T-helper 2 cell treated with Interferon-gamma antibody and Interleukin-4, amounts not matched to agents 5 μg/mL and 100 μg/mL, for 36 hours (primary cell): ENCODE data around the gene TLCD3B.

ENCODE experiments used
- DNase-seq: peaks from one replicate; pipeline ENCODE4 v3.0.0; 2021; ENCODE audit warnings: low spot score
- H3K27ac Mint-ChIP-seq: one replicate; pipeline ENCODE4 v1.8.0; 2021; ENCODE audit warnings: mild to moderate bottlenecking, mixed read lengths
- H3K27me3 Mint-ChIP-seq: one replicate; pipeline ENCODE4 v1.8.0; 2021; ENCODE audit warnings: low read depth, mixed read lengths
- H3K36me3 Mint-ChIP-seq: one replicate; pipeline ENCODE4 v1.8.0; 2021; ENCODE audit warnings: low read depth, mixed read lengths
- H3K4me1 Mint-ChIP-seq: one replicate; pipeline ENCODE4 v1.8.0; 2021; ENCODE audit warnings: low read depth, mixed read lengths
- H3K4me3 Mint-ChIP-seq: one replicate; pipeline ENCODE4 v1.8.0; 2022; ENCODE audit warnings: mild to moderate bottlenecking, moderate library complexity, mixed read lengths
- H3K9me3 Mint-ChIP-seq: one replicate; pipeline ENCODE4 v1.8.0; 2021; ENCODE audit warnings: mixed read lengths

Gene TLCD3B

DNA sequence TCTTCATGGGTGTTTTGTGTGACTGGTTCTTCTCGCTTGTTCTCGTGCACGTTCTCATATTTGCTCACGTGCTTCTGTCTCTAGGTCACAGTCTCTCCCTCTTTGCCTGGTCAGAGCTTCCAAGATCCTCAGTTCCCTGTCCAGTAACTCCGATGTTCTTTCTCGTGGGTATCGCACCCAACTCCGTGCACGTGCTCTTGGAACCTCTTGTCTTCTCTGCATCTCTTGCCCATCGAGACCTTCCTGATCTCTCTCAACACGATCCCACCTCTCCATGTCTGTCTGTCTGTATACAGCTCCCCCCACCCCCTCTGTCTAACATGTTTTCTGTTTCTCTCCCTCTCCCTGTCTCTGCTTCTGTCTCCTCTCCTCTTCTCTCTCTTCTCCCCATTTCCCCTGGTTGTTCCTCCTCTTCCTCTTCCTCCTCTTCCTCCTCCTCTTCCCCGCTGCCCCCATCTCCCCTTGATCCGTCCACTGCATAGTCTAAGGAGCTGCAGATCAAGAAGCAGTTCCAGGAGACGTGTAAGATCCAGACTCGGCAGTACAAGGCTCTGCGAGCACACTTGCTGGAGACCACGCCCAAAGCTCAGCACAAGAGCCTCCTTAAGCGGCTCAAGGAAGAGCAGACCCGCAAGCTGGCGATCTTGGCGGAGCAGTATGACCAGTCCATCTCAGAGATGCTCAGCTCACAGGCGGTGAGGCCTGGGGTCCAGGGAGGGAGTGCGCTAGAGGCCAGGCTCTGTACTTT, 41.8 kb downstream of the TLCD3B start:
- Mint-ChIP-seq H3K27ac (peak overlapping the region; percentile 44), H3K36me3 (peaks cover 47% of the 10 kb centered on the region), H3K4me1 (peaks cover 9% of the 10 kb centered on the region), H3K9me3 (no peaks in the 10 kb centered on the region), H3K27me3 (no peaks in the 10 kb centered on the region), H3K4me3 (no peak overlapping the region)
- DNase-seq = no peak

DNA sequence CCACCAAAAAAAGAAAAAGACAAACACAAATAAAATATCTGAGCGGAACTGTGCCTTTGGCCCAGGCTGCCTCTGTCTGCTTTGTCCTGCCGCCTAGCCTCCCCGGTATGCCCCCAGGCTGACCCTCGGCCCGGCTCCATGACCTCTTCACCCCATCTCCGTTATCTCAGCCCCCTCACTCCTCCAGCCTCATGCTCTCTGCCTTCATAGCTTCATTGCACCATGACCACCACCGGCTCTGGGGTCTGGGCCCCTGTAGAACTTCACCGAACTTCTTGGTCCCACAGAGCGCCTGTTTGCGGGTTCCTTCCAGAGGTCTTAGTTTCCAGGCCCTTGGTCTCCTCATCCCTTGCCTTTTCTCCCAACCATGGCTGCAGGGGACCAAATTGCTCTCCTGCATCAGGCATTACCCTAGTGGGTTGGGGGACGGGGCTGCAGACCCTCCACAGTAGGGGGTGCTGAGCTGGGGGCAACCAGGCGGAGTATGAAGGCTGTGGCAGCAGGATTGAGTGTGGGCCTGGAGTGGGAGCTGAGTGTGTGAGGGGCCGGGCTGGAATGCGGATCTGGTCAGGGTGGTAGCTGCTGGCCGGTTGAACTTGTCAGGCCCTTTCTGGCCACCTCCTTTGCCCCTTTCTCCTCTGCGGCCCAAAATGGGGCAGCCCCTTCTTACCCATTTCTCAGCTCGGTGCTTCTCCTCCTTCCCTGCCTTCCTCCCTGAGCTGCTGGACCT, 42.6 kb downstream of the TLCD3B start:
- Mint-ChIP-seq H3K27ac (peak overlapping the region; percentile 44), H3K27me3 (no peaks in the 10 kb centered on the region), H3K36me3 (peaks cover 47% of the 10 kb centered on the region), H3K4me3 (no peak overlapping the region), H3K9me3 (no peaks in the 10 kb centered on the region), H3K4me1 (peaks cover 3% of the 10 kb centered on the region)
- DNase-seq = no peak

DNA sequence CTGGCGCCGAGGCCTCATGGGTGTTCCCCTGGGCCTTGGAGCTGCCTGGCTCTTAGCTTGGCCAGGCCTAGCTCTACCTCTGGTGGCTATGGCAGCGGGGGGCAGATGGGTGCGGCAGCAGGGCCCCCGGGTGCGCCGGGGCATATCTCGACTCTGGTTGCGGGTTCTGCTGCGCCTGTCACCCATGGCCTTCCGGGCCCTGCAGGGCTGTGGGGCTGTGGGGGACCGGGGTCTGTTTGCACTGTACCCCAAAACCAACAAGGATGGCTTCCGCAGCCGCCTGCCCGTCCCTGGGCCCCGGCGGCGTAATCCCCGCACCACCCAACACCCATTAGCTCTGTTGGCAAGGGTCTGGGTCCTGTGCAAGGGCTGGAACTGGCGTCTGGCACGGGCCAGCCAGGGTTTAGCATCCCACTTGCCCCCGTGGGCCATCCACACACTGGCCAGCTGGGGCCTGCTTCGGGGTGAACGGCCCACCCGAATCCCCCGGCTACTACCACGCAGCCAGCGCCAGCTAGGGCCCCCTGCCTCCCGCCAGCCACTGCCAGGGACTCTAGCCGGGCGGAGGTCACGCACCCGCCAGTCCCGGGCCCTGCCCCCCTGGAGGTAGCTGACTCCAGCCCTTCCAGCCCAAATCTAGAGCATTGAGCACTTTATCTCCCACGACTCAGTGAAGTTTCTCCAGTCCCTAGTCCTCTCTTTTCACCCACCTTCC, 43.5 kb downstream of the TLCD3B start:
- no peaks in the 10 kb centered on the region for H3K9me3 Mint-ChIP-seq
- H3K27ac Mint-ChIP-seq = no peak overlapping the region
- no peak overlapping the region for H3K4me3 Mint-ChIP-seq
- H3K27me3 Mint-ChIP-seq = no peaks in the 10 kb centered on the region
- peaks cover 53% of the 10 kb centered on the region for H3K36me3 Mint-ChIP-seq
- no peak for DNase-seq
- peaks cover 3% of the 10 kb centered on the region for H3K4me1 Mint-ChIP-seq

DNA sequence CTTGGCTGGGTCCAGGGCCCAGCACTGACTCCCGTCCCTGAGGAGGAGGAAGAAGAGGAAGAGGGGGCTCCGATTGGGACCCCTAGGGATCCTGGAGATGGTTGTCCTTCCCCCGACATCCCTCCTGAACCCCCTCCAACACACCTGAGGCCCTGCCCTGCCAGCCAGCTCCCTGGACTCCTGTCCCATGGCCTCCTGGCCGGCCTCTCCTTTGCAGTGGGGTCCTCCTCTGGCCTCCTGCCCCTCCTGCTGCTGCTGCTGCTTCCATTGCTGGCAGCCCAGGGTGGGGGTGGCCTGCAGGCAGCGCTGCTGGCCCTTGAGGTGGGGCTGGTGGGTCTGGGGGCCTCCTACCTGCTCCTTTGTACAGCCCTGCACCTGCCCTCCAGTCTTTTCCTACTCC, 44.1 kb downstream of the TLCD3B start:
- Mint-ChIP-seq H3K27ac (no peak overlapping the region), H3K36me3 (peaks cover 56% of the 10 kb centered on the region), H3K4me3 (no peak overlapping the region), H3K9me3 (no peaks in the 10 kb centered on the region), H3K27me3 (no peaks in the 10 kb centered on the region), H3K4me1 (peaks cover 3% of the 10 kb centered on the region)
- DNase-seq = no peak

DNA sequence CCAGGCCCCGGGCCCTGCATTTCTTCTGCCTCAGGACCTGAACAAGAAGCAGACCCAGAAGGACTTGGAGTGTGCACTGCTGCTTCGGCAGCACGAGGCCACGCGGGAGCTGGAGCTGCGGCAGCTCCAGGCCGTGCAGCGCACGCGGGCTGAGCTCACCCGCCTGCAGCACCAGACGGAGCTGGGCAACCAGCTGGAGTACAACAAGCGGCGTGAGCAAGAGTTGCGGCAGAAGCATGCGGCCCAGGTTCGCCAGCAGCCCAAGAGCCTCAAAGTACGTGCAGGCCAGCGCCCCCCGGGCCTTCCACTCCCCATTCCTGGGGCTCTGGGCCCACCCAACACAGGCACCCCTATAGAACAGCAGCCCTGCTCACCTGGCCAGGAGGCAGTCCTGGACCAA, 44.8 kb downstream of the TLCD3B start:
- Mint-ChIP-seq H3K27ac (no peak overlapping the region), H3K27me3 (no peaks in the 10 kb centered on the region), H3K36me3 (peaks cover 59% of the 10 kb centered on the region)

DNA sequence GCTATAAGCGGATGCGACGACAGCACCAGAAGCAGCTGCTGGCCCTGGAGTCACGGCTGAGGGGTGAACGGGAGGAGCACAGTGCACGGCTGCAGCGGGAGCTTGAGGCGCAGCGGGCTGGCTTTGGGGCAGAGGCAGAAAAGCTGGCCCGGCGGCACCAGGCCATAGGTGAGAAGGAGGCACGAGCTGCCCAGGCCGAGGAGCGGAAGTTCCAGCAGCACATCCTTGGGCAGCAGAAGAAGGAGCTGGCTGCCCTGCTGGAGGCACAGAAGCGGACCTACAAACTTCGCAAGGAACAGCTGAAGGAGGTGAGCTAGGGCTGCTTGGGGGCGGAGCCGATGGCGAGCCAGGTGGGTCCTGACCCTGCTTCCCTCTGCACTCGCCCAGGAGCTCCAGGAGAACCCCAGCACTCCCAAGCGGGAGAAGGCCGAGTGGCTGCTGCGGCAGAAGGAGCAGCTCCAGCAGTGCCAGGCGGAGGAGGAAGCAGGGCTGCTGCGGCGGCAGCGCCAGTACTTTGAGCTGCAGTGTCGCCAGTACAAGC, 45.7 kb downstream of the TLCD3B start:
- no peak for DNase-seq
- peaks cover 3% of the 10 kb centered on the region for H3K4me1 Mint-ChIP-seq
- H3K36me3 Mint-ChIP-seq = peaks cover 62% of the 10 kb centered on the region
- no peaks in the 10 kb centered on the region for H3K9me3 Mint-ChIP-seq
- no peak overlapping the region for H3K27ac Mint-ChIP-seq
- no peaks in the 10 kb centered on the region for H3K27me3 Mint-ChIP-seq
- no peak overlapping the region for H3K4me3 Mint-ChIP-seq

More for the DNA sequence above, 44.8 kb downstream of the TLCD3B start:
- Mint-ChIP-seq H3K4me3 (no peak overlapping the region), H3K9me3 (no peaks in the 10 kb centered on the region), H3K4me1 (peaks cover 3% of the 10 kb centered on the region)
- DNase-seq = no peak

DNA sequence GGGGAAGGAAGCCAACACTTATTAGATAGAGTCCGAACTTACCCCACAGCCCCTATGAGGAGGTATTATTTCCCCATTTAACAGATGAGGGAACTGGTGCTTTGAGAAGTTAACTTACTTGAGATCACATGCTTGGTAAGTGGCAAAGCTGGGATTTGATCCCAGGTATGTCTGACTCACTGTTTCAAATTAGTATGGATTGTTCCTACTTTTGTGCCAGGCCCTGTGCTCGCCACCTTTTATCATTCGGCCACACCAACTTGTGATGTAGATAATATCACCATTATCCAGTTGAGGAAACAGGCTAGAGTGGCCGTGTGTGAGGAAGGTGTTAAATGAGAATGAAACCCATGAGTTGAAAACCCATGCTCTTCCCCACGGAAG, 46.3 kb downstream of the TLCD3B start:
- H3K4me1 Mint-ChIP-seq = peaks cover 3% of the 10 kb centered on the region

DNA sequence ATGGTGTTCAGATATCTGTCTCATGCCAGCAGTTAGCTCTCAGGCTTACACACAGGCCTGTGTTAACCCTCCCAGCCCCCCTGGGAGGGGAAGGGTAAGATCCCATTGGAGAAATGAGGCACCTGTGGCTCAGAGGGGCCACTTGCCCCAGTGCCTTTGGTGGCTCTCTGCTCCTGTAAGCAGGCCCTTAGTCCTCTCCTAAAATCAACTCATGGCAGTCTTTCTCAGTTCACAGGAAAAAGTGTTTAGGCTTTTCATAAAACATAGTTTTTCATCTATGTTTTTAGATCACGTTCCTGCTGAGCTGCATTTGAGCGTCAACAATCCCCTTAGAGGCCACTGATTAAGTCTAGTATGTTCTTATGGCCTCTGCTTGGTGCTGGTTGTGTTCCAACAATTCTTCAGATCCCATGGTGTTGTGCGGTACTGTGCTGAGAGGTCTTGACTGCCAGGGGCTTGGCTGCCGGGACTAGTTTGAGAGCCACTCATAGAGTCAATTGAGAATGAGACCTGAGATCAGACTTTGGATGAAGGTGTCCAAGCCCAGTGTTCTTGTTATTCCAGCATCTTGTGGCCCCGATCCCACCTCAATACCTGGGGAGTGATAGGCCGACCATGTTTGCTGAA, 46.8 kb downstream of the TLCD3B start:
- no peak for DNase-seq
- no peaks in the 10 kb centered on the region for H3K27me3 Mint-ChIP-seq
- peaks cover 3% of the 10 kb centered on the region for H3K4me1 Mint-ChIP-seq
- H3K36me3 Mint-ChIP-seq = peaks cover 61% of the 10 kb centered on the region
- no peak overlapping the region for H3K27ac Mint-ChIP-seq
- no peaks in the 10 kb centered on the region for H3K9me3 Mint-ChIP-seq
- no peak overlapping the region for H3K4me3 Mint-ChIP-seq

More for the DNA sequence above, 46.3 kb downstream of the TLCD3B start:
- Mint-ChIP-seq H3K36me3 (peaks cover 61% of the 10 kb centered on the region), H3K4me3 (no peak overlapping the region), H3K9me3 (no peaks in the 10 kb centered on the region), H3K27me3 (no peaks in the 10 kb centered on the region), H3K27ac (no peak overlapping the region)
- no peak for DNase-seq

DNA sequence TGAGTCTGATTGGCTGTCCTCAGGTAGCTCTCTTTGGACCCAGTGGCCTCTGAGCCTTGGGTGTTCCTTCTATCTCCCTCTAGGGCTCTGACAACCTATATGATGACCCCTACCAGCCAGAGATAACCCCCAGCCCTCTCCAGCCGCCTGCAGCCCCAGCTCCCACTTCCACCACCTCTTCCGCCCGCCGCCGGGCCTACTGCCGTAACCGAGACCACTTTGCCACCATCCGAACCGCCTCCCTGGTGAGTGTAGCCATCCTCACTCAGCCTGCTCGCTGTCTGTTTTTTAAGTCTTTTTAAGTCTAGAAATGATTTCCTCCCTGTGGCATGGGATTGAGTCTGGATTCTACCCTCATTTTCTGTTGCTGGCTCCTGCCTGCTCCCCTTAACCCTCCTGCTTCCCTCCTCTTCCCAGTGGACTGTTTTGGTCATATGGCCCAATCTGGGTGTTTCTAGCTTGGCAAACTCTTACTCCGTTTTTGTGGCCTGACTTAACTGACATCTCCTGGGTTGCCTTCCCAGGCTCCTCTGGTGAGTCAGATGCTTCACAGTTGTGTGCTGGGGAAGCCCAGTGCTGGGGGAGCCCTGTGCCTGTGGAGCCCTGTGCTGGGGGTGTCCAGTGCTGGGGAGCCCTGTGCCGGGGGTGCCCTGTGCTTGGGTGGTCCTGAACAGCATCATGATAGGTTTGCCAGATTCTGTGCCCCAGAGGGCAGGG, 47.5 kb downstream of the TLCD3B start:
- peak overlapping the region; percentile 34 for H3K27ac Mint-ChIP-seq
- no peak for DNase-seq
- H3K27me3 Mint-ChIP-seq = no peaks in the 10 kb centered on the region
- H3K36me3 Mint-ChIP-seq = peaks cover 63% of the 10 kb centered on the region
- no peaks in the 10 kb centered on the region for H3K4me1 Mint-ChIP-seq
- H3K4me3 Mint-ChIP-seq = no peak overlapping the region
- H3K9me3 Mint-ChIP-seq = no peaks in the 10 kb centered on the region

DNA sequence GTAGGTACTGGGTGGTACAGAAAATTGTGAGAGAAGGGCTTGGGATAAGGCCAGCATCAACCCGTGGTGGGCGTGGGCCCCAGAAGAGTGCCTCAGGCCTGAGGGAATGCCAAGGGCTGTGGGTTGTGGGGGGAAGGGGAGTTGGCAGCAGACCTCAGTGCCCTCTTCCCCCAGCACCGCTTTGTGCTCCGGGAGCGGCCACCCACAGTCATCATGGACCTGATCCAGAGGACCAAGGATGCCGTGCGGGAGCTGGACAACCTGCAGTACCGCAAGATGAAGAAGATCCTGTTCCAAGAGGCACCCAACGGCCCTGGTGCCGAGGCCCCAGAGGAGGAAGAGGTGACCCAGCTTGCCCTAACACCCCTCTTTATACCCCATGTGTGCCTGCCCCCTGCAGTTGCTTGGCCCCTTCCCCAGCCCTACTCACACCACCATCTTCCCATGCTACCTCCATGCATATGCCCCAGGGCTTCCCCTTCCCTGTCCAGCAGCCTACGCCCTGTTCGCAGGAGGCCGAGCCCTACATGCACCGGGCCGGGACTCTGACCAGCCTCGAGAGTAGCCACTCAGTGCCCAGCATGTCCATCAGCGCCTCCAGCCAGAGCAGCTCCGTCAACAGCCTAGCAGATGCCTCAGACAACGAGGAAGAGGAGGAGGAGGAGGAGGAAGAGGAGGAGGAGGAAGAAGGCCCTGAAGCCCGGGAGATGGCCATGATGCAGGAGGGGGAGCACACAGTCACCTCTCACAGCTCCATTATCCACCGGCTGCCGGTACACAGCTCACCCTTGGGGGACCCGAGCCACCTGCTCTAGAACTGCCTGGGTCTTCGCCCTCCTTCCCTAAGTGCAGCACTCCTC, 48.3 kb downstream of the TLCD3B start:
- Mint-ChIP-seq H3K4me3 (no peak overlapping the region), H3K27ac (no peak overlapping the region), H3K4me1 (no peaks in the 10 kb centered on the region), H3K27me3 (no peaks in the 10 kb centered on the region), H3K9me3 (no peaks in the 10 kb centered on the region), H3K36me3 (peaks cover 60% of the 10 kb centered on the region)
- DNase-seq = no peak

DNA sequence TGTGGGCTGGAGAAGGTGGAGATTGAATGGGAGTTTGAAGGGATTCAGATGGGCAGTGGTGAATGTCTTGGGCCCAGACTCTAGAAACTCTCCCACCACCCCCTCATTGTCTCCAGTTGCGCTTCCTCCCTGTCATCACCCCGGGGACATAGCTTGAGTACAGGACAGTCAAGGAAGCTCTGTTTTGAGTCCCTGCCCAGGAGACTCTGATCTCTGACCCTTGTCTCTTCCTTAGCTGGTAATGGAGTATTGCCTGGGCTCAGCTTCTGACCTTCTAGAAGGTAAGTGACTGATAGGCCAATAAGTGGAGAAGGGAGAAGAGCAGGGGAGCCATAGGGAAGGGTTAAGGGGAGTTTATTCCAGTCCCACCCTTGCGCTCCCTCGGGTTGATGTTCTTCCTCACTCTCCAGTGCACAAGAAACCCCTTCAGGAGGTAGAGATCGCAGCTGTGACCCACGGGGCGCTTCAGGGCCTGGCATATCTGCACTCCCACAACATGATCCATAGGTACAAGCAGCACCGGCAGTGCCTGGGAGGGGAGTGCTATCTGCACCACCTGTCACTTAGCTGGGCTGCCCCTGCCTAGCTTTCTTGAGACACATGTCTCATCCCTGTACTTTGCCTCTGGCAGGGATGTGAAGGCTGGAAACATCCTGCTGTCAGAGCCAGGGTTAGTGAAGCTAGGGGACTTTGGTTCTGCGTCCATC, 52.4 kb downstream of the TLCD3B start:
- H3K27me3 Mint-ChIP-seq = no peaks in the 10 kb centered on the region
- H3K4me1 Mint-ChIP-seq = peaks cover 20% of the 10 kb centered on the region
- no peak for DNase-seq
- no peak overlapping the region for H3K4me3 Mint-ChIP-seq
- H3K27ac Mint-ChIP-seq = no peak overlapping the region
- no peaks in the 10 kb centered on the region for H3K9me3 Mint-ChIP-seq
- peaks cover 47% of the 10 kb centered on the region for H3K36me3 Mint-ChIP-seq

DNA sequence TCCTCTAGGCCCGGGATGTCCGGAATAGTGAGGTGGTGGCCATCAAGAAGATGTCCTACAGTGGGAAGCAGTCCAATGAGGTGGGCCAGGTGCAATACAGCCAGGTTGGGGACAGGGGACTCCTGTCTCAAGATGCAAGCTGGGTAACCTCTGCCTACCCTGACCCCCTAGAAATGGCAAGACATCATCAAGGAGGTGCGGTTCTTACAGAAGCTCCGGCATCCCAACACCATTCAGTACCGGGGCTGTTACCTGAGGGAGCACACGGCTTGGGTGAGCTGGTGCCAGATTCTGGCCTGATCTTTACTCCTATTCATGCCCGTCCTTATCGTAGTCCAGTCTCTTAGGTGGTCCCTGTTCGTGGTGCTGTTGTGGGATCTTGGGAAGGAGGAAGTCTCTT, 53.0 kb downstream of the TLCD3B start:
- DNase-seq = no peak
- peaks cover 24% of the 10 kb centered on the region for H3K4me1 Mint-ChIP-seq
- H3K27me3 Mint-ChIP-seq = no peaks in the 10 kb centered on the region
- H3K4me3 Mint-ChIP-seq = no peak overlapping the region
- peaks cover 46% of the 10 kb centered on the region for H3K36me3 Mint-ChIP-seq
- no peak overlapping the region for H3K27ac Mint-ChIP-seq
- peaks cover 4% of the 10 kb centered on the region for H3K9me3 Mint-ChIP-seq
